HG03432 (cell line): Measurements from ENCODE around the gene TBC1D22A.

ENCODE experiments used
- ATAC-seq: cut with Tn5 transposase; IDR thresholded peaks from one replicate; pipeline ENCODE4 v1.9.1; 2021; ENCODE audit warnings: mild to moderate bottlenecking, moderate library complexity; ENCODE audit not compliant: unreplicated experiment

Gene TBC1D22A

DNA sequence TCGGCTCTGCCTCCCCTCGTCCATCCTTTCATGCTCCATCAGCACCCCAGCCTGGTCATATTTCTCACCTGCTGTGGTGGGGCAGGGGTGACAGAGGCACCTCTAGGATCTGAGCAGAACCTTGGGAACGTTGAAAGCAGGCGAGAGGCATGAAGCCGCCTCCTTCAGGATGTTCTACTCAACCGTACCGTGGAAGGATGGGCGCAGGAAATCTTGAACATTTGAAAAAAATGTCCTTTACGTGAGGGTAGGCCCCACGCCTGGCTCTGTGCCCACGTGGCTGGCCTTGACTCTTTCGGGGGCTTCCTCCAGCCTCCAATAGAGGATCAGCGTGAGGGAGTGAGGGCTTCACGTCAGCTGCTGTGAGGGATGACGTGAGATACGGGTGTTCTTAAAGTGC, 90.7 kb downstream of the TBC1D22A start:
- ATAC-seq, result no peak

DNA sequence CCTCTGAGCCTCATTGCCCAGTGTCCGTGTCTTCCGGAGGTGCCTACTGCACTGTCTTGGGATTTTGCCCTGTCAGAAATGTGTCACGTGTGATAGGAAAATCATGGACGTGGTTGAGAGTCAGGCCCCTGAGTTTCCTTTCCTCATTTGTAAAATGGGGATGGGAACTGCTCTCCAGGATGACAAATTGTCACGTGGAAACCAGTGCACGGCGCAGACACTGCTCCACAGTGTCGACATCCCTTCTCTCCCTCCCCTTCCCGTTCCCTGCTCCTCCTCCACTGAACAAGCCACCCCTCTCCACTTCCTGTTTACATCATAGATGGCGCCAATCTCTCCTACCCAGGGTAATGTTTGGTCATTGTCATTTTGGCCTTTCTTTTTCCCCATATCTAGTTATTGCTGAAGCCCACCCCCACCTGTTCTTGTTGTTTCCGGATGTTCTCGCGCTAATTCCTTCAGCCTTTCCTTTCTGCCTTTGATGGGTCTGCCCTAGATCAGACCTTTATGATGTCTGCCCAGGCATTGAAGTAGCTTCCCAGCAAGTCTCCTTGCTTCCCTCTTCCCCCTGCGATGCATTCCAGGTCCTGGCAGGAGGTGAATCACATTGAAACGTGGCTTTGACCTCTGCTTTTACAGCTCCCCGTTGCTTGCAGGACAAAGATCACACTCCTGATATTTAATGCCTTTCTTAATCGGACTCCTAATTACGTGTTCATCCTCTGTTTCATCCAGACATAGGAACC, 91.8 kb downstream of the TBC1D22A start:
- no peak for ATAC-seq

DNA sequence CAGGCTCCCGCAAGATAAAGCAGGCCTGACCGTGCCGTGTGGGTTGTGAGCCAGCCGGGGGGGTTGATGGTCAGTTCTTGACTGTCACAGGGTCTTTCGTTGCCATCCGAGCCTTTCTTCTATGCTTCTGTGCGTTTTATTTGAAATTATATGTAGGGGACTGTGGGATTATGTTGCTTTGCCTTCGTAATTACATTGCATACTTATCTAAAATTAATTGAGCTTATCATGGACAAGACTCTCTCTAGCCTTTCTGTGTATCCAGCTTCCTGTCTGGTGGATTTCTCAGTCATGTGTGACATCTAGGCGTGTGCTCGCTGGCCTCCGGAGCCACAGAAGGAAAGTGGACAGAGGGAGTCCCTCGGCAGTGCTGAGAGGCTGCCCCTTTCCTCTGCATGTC, 93.2 kb downstream of the TBC1D22A start:
- no peak for ATAC-seq

DNA sequence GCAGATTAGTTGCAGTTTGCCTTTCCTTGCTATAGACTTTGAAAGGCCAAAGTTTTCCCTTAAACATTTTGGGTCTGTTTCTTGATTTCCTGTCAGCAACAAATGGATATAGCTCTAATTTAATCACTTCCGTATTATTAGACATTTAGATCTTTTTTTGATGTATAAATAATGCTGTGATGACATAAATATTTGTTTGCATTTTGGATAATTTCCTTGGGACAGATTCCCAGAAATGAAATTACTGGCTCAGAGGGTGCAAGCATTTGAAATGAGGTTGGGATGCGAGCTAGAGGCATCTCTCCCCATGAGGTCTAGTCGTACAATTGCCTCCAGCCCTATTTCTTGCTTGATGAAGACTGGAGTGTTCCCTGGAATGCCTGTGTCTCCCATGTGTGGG, 94.2 kb downstream of the TBC1D22A start:
- no peak for ATAC-seq

DNA sequence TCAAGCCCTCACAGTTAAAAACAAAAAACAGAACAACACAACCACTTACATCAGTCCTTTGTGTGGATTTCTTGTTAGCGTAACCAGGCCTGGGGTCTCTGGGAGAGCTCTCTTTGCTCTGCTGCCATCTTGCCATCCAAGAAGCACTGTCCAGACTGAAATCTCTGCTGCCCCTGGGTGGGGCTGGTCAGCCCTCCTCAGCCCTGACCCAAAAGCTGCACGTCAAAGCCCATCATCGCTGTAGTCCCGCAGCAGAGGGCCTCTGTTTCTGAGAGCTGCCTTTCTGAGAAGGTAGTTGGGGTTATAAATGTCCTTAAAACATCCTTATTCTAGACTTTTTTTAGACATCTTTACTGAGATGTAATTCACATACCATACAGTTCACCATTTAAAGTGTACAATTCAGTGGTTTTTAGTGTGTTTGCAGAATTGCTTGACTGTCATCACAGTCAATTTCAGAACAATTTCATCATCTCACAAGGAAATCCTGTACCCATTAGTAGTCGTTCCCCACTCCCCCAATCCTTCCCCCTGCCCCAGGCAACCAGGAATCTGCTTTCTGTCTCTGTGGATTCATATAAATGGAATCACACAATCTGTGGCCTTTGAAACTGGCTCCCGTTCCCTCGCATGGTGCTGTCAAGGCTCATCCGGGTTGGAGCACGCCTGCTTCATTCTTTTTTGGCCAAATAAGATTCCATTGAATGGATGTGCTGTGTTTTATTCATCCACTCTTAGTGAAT, 94.9 kb downstream of the TBC1D22A start:
- no peak for ATAC-seq

DNA sequence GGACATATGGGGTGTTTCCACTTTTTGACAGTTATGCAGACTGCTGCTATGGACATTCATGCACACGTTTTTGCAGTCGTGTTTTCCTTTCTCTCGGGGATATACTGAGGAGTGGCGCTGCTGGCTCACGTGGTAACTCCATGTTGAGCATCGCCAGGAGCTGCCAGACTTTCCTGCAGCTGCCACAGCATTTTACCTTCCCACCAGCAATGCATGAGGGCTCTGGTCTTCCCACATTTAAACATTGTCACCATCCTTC, 95.4 kb downstream of the TBC1D22A start:
- no peak for ATAC-seq

DNA sequence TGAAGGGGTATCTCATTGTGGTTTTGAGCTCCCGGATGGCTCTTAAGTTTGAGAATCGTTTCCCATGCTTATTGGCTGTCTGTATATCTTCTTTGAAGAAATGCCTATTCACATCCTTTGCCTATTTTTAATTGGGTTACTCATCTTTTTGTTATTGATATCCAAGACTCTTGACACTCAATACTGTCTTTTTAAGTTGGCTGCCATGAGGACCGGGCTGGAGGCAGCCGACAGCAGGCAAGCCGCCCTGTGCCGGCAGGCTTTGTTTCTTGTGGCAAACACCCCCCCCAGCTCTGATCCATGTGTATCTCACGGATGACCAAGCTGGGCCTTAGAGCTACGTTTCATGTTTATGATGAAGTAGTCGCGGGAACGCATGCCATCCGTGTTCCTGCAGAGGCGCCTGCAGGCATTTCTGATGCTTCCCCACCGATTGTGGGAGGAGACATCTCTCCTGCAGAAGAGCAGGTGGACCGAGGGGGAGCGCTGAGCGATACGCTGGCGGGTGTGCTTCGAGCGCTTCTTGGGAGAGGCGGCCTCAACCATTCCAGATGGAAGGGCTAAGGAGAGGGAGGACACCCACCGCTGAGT, 95.8 kb downstream of the TBC1D22A start:
- no peak for ATAC-seq

DNA sequence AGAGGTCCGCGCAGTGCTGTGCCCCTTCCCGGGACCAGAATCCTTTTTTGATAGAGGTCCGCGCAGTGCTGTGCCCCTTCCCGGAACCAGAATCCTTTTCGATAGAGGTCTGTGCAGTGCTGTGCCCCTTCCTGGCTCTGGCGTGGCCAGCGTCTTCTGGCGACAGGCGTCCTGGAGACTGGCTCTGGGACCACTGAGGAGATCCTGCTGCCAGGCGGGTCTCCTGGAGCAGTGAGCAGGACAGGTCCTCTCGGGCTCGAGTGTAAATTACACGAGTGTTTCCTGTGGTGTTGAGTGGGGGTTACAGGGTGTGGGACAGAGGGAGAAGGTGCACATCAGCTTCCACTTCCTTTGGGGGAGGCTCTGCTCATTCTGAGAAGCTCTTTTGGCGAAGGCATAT, 98.1 kb downstream of the TBC1D22A start:
- ATAC-seq, result no peak

DNA sequence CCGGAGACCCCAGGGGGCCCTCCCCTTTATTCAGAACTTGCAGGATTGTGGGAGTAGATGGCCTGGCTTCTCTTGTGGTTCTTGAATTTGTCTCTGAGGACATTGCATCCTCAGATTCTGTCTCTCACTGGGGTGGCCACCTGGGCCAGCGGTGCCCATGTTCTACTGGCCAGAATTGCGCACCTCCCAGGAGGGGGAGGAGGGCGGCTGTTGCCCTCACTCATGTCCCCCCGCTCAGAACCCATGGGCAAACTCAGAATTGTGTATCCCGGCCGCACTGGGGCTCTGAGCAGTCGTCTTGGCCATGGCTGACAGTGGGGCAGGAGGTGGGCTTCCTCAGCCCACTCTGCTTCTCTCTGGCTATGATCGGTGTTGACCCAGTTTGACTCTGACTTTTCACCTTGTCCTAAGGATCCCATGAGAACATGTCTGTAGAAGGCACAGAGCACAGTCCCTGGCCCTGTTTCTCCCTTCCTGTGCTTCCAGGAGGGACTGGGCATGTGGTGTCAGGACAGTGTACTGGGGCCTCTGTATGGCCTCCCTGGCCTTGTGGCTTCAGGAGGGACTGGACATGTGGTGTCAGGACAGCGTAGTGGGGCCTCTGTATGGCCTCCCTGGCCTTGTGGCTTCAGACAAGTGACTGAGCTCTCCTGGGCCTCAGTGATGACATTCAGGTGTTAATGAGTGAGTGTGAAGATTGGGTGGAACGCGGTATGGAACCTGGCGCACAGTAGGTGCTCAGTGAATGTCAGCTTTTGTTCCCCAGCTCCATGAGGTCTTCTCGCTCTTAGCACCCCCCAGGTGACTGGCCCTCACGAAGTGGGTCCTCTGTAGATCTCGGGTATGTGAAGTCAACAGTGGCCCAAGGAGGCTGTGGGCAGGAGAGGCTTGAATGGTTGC, 99.3 kb downstream of the TBC1D22A start:
- no peak for ATAC-seq

DNA sequence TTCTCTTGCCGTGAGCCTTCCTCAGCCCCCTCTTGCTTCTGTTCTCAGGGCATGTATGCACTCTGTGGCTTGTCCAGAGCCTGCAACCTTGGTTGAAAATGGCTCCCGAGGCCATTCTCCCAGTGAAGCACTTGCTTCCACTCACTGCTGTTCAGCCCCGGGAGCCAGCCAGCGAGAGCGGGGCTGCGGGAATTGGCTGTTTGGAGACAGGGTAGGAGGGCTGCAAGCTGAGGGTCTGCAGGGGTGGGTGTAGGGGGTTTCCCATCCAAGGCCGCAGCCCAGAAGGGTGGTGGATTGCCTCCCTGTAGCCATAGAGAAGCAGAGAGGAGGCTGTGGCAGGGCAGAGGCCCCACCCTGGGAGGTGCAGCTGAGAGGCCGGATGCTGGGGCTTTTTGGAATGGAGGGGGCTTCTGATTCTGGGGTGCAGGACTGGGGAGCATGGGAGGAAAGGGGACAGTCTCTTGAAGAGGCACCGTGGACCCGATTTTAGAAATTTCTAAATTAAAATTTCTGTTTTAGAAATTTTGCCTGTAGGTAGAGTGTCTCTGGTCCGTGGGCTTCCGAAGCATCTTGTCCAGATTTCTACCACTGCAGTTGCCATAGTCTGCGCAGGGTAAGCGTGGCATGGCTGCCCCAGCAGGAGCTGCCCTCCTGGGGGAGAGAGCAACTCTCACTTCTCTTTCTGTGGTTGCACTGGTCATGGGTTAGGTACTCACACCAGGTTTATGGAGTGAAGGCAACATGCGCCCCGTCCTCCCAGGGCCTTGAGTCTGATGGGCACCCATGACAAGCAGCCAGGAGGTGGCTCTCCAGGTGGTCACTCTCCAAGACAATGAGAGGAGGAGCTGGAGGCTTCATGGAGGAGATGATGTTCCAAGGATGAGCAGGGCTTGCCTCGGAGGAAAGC, 100.2 kb downstream of the TBC1D22A start:
- no peak for ATAC-seq

DNA sequence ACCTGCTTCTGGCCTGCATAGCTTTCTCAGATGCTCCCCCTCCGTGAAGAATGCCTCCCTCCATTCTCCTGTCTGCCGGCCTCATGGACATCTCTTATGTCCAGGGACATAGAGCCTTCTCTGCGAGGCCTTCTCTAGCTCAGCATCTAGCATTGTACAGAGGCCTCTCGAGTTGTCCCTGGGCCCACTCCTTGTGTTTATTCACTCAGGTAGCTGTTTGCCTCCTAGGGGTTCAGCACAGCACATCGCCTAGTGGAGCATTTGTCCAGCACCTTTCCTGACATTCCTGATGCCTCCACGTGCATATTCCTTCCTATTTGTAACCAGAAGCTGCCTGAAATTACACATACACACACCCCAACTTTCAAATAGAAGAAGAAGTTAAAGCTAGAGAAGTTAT, 101.3 kb downstream of the TBC1D22A start:
- ATAC-seq, result no peak

DNA sequence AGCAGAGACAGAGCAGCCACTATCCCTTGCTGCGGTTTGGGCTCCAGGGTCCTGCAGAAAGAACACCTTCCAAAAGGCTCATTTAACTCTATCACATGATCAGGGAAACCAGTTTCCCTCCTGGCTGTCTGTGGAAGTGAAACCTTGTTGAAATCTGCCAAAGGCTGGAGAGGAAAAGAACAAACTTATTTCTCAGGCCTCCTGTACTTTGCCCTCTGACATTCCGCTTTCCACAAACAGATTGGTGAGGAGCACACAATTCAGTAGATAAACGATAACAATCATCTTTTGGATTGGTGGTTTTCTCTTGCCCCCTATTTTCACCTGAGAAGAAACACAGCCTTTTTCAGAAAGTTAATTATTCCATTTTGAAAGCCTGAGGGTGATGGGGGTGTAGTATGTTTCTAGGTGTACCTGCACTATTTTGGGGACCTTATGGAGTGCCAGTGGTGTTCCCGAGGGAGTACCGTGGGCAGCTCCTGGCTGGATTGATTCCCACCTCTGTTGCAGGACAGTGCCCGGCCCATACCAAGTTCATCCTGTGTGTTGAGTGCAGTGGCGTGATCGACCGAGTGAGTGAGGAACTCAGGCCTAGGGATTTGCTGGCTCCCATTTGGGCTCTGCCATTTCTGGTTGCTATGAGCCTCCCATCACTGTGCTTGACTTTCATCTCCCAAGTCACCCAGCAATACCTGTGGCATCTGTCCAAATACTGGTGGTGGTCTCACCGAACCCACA, 102.0 kb downstream of the TBC1D22A start:
- ATAC-seq, result no peak

DNA sequence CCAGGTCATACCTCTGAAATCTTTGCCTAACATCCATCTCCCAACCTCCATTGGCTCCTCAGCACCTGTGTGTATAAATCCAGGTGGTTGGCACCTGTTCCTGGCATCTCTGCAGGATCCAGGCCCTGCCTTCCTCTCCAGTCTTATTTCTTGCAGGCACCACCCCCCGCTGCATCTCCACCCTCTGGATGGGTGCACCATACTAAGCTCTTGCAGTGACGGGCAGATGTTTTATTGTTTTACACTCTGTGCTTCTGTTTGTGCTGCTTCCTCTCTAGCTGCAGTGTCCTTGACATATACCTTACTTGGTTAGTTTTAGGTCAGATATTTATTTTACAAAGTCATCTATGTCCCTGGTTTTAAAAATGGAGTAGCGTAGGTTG, 102.6 kb downstream of the TBC1D22A start:
- no peak for ATAC-seq

DNA sequence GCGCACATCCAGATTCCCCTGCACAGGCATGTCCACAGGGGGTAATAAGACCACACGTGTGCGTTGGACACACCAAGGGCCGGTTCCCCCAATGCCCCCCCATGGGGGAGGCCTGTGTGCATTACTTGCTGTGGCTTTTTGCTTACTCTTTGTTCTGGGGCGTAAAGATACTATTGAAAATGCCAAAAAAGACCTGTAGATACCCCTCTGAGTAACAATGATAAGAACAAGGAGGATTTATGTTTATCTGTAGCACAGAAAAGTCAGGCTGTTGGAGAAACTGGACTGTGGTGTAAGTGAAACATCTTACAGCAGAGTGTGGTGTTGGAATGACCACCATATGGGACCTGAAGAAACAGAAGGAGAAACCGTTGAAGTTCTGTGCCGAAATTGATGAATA, 103.2 kb downstream of the TBC1D22A start:
- no peak for ATAC-seq

DNA sequence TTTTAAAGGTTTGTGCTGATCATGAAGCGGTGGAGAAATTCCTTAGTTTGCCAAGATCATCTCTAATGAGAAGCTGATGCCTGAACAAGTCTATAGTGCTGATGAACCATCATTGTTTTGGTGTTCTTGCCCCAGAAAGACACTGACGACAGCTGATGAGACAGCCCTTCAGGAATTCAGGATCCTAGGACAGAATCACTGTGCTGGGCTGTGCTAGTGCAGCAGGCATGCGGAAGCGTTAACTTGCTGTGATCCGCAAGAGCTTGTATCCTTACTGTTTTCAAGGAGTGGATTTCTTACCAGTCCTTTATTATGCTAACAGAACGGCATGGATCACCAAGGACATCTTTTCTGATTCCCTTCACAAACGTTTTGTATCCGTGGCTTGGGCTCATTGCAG, 104.1 kb downstream of the TBC1D22A start:
- ATAC-seq, result no peak

DNA sequence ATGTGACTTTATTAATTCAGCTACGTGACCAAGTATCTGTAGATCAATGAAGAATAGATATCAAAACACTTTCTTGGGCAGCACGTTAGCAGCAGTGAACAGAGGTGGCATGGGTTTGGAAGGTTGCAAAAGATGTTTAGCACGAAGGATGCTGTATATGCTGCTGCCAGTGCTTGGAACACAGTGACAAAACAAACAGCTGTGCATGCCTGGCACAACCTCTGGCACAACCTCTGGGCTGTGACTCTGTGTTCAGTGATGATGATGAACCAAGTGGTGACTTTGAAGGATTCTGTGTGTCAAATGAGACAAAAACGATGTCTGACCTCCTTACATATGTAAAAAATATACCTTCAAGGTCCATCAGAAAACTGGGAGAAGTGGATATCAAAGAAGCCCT, 104.7 kb downstream of the TBC1D22A start:
- no peak for ATAC-seq

DNA sequence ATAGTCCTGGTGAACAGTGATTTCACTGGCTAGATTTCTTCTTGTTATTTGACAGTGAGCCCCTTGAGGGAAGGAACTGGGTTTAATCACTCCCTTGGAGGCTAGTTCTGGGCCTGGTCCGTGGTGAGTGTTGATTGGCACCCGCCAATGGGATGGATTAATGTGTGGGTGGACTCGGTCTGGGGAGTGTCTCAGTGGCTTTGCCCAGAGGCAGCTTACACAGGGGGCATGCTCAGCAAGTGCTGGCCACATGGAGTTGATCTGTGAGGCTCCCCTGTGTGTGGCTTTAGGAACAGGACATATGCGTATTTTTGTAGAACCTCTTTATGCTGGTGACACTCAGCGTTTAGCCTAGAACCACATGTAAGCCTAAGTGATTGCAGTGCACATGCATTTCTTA, 106.9 kb downstream of the TBC1D22A start:
- ATAC-seq, result no peak

DNA sequence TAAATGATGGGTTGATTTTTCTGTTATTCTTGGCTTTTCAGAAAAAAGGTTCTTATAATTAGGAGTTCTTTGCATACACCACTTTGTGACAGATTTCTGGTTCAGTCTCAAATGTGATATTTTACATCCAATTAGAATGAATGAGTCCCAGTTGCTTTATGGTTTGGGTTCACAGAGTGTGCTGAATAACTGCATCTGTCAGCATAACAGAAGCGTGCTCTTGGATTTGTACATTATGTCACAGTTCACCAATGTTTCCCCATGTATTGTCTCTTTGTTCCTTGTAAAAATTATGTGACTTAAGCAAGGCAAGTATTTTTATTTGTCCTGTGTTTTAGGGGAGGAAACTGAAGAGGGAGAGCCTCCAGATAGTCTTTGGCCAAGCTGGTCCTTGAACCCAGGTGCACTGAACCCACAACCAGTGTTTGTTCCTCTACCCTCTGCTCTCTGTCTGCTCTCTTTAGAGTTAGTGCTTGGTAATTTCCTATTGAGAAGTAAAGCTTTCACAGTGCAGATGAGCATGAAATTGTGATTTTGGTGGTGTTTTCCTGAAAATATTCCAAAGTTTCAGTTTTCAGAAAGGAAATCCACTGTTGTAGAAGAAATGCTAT, 107.5 kb downstream of the TBC1D22A start:
- ATAC-seq, result no peak

DNA sequence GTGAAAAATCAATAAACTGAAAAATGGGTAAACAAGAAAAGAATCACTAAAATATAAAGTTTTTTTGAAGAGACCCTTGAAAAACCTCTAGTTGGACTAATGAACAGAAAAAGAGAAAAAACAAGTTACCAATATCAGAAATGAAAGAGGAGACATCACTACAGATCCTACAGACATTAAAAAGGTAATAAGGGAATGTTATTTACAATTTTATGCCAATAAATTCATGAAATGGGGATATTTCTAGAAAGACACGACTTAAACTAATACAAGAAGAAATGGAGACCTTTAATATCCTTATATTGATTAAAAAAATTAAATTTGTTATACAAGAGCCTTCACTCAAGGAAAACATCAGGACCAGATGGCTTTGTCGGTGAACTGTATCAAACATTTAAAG, 109.4 kb downstream of the TBC1D22A start:
- ATAC-seq, result no peak
